Mesenchymal stem cell (in vitro differentiated cells and primary cell): ENCODE data around the gene POLR3B.

Experiments
- DNase-seq: peaks from one replicate; pipeline ENCODE4 v3.0.0-alpha.2; 2013
- H2AFZ ChIP-seq: one replicate; pipeline ENCODE4 v1.6.1; 2013; ENCODE audit warnings: low read depth, mild to moderate bottlenecking, control low read depth, inconsistent platforms, low read length, moderate library complexity
- H2AK5ac ChIP-seq: 2 replicates; pipeline ENCODE4 v1.6.1; 2013; ENCODE audit warnings: low read length, moderate library complexity, mild to moderate bottlenecking, inconsistent platforms; ENCODE audit not compliant: severe bottlenecking
- H2BK120ac ChIP-seq: one replicate; pipeline ENCODE4 v1.6.1; 2013; ENCODE audit warnings: low read depth, mild to moderate bottlenecking, inconsistent platforms, low read length, moderate library complexity
- H2BK12ac ChIP-seq, 2 experiments: one replicate each; pipeline ENCODE4 v1.6.1; 2013; ENCODE audit warnings: inconsistent platforms in 2 of 2, low read length in 2 of 2, mild to moderate bottlenecking in 2 of 2, moderate library complexity in 2 of 2, control low read depth in 1 of 2
- H2BK15ac ChIP-seq: one replicate; pipeline ENCODE4 v1.6.1; 2013; ENCODE audit warnings: mild to moderate bottlenecking, low read depth, inconsistent platforms; ENCODE audit not compliant: poor library complexity, severe bottlenecking
- H2BK5ac ChIP-seq: 2 replicates; pipeline ENCODE4 v1.6.1; 2013; ENCODE audit warnings: low read depth, mild to moderate bottlenecking, low read length, control low read depth, inconsistent platforms; ENCODE audit not compliant: poor library complexity, severe bottlenecking
- H3K14ac ChIP-seq, 2 experiments: one replicate each; pipeline ENCODE4 v1.6.1; 2013; ENCODE audit warnings: inconsistent platforms in 2 of 2, low read length in 2 of 2, control low read depth in 1 of 2, mild to moderate bottlenecking in 1 of 2, moderate library complexity in 1 of 2
- H3K18ac ChIP-seq, 2 experiments: one replicate each; pipeline ENCODE4 v1.6.1; 2013; ENCODE audit warnings: inconsistent platforms in 2 of 2, low read length in 2 of 2, control low read depth in 1 of 2, low read depth in 1 of 2, mild to moderate bottlenecking in 1 of 2
- H3K23ac ChIP-seq, 2 experiments: one replicate each; pipeline ENCODE4 v1.6.1; 2013; ENCODE audit warnings: inconsistent platforms in 2 of 2, low read length in 2 of 2, mild to moderate bottlenecking in 2 of 2, moderate library complexity in 2 of 2, control low read depth in 1 of 2
- H3K27ac ChIP-seq: 2 replicates; pipeline ENCODE4 v1.5.1; 2013; ENCODE audit warnings: mild to moderate bottlenecking, moderate library complexity, low read length, control low read depth, inconsistent platforms; ENCODE audit not compliant: poor library complexity, severe bottlenecking
- H3K27me3 ChIP-seq, 2 experiments: 2 replicates each; pipeline versions ENCODE4 v1.6.1 to v1.7.0; 2013; ENCODE audit warnings: low read length in 2 of 2, mild to moderate bottlenecking in 2 of 2, moderate library complexity in 2 of 2, control low read depth in 1 of 2, inconsistent platforms in 1 of 2; ENCODE audit not compliant: control insufficient read depth in 1 of 2, insufficient read depth in 1 of 2
- H3K36me3 ChIP-seq, 2 experiments: 2 replicates each; pipeline versions ENCODE4 v1.6.1 to v1.7.0; 2013; ENCODE audit warnings: low read length in 2 of 2, control low read depth in 1 of 2, inconsistent platforms in 1 of 2, low read depth in 1 of 2, mild to moderate bottlenecking in 1 of 2; ENCODE audit not compliant: insufficient read depth in 2 of 2, control insufficient read depth in 1 of 2
- H3K4ac ChIP-seq, 2 experiments: one replicate each; pipeline ENCODE4 v1.6.1; 2013; ENCODE audit warnings: inconsistent platforms in 2 of 2, low read length in 2 of 2, mild to moderate bottlenecking in 2 of 2, moderate library complexity in 2 of 2, control low read depth in 1 of 2, low read depth in 1 of 2
- H3K4me1 ChIP-seq: 2 replicates; pipeline ENCODE4 v1.6.1; 2013; ENCODE audit warnings: low read depth, low read length, control low read depth; ENCODE audit not compliant: control insufficient read depth, insufficient read depth
- H3K4me2 ChIP-seq: 2 replicates; pipeline ENCODE4 v1.6.1; 2013; ENCODE audit warnings: low read length, mild to moderate bottlenecking, inconsistent platforms; ENCODE audit not compliant: poor library complexity, severe bottlenecking
- H3K4me3 ChIP-seq, 2 experiments: 2 replicates each; pipeline versions ENCODE4 v1.5.1 to v1.7.0; 2013; ENCODE audit warnings: low read length in 2 of 2, mild to moderate bottlenecking in 2 of 2, control low read depth in 1 of 2, low read depth in 1 of 2; ENCODE audit not compliant: insufficient read depth in 1 of 2
- H3K79me1 ChIP-seq: replicated peaks from 2 replicates; pipeline ENCODE4 v1.6.1; 2013; ENCODE audit warnings: mild to moderate bottlenecking, control low read depth, low read length, inconsistent platforms; ENCODE audit not compliant: poor library complexity, severe bottlenecking
- H3K9ac ChIP-seq: 2 replicates; pipeline ENCODE4 v1.7.0; 2013; ENCODE audit warnings: mild to moderate bottlenecking, low read length, moderate library complexity
- H3K9me3 ChIP-seq: 2 replicates; pipeline ENCODE4 v1.7.0; 2013; ENCODE audit warnings: mild to moderate bottlenecking, low read length; ENCODE audit not compliant: control insufficient read depth
- H4K8ac ChIP-seq: one replicate; pipeline ENCODE4 v1.6.1; 2013; ENCODE audit warnings: inconsistent platforms, mild to moderate bottlenecking, low read length, moderate library complexity
- H4K91ac ChIP-seq: one replicate; pipeline ENCODE4 v1.6.1; 2013; ENCODE audit warnings: mild to moderate bottlenecking, low read length, inconsistent platforms
- WGBS: methylation state at CpG from one replicate; pipeline ENCODE4 v1.1.7; 2013; ENCODE audit warnings: mixed read lengths; 5-methylcytosine and 5-hydroxymethylcytosine counted together

POLR3B gene

DNA sequence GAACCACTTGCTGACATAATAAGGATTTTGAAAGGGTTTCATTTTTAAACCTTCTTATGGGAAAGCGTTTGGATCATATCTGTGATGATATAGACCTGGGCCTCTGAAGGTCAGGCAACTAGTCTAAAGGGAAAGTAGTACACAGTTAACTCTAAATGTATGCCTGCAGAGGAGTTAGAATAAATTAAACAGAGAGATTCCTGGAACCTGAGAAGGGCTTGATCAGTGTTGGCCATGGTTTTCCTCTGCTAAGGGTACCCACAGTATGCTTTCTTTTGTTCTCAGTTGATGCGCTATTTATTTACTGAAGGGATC is 14.4 kb upstream of the POLR3B start:
- Histone ChIP-seq H3K9me3 (no peaks in the 10 kb centered on the region), H3K27ac (no peak overlapping the region), H3K4me3 (peak overlapping the region in 1 of 2 experiments; percentile 60), H2AK5ac (no peak overlapping the region), H2AFZ (no peak overlapping the region), H3K14ac (no peak overlapping the region), H4K91ac (no peak overlapping the region), H3K36me3 (peaks cover 7 to 13% of the 10 kb centered on the region in 2 experiments), H2BK5ac (no peak overlapping the region), H3K9ac (peak overlapping the region; percentile 84), H2BK12ac (no peak overlapping the region), H2BK120ac (no peak overlapping the region), H3K18ac (no peak overlapping the region), H3K23ac (no peak overlapping the region), H3K4me2 (no peak overlapping the region), H4K8ac (no peak overlapping the region), H3K4me1 (peaks cover 1% of the 10 kb centered on the region), H3K4ac (no peak overlapping the region), H3K79me1 (no peaks in the 10 kb centered on the region), H3K27me3 (no peaks in the 10 kb centered on the region), H2BK15ac (no peak overlapping the region)
- WGBS, result 82% methylated on average over 1 of the region's 2 CpGs
- DNase-seq, result no peak

DNA sequence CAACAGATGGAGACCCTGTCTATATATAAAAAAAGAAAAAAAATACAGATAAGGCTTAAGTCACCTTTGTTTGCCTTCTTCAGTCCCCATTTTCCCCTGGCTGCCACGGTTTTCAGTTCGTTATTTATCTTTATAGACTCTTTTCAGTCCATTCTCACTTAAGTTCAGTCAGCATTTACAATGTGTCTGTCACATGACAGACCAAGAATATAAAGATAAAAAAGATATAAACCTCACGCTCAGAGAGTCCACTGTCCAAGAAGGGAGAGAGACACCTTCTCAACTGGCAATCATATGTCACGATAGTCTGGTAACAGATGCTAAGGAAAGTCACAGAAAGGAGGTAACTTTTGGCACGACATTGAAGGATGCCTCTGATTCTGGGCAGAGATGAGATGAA is 13.4 kb upstream of the POLR3B start:
- no peak for DNase-seq
- Histone ChIP-seq H2BK120ac (no peak overlapping the region), H4K8ac (no peak overlapping the region), H2AK5ac (no peak overlapping the region), H3K4me2 (no peak overlapping the region), H4K91ac (no peak overlapping the region), H3K18ac (no peak overlapping the region), H3K27ac (no peak overlapping the region), H2BK12ac (no peak overlapping the region), H2BK5ac (no peak overlapping the region), H3K4ac (no peak overlapping the region), H3K4me1 (peaks cover 1% of the 10 kb centered on the region), H2AFZ (no peak overlapping the region), H3K14ac (no peak overlapping the region), H3K4me3 (no peak overlapping the region), H3K27me3 (no peaks in the 10 kb centered on the region), H3K79me1 (no peaks in the 10 kb centered on the region), H2BK15ac (no peak overlapping the region), H3K9me3 (no peaks in the 10 kb centered on the region), H3K9ac (no peak overlapping the region), H3K23ac (no peak overlapping the region), H3K36me3 (peaks cover 7 to 13% of the 10 kb centered on the region in 2 experiments)
- WGBS, result 93% methylated on average over 5 of the region's 5 CpGs

- H2AFZ ChIP-seq, result no peak overlapping the region
These were observed 11.8 kb upstream of the POLR3B start for GRCh38 chr12:106345746-106346145.

GRCh38 chr12:106348411-106348810 is 9.1 kb upstream of the POLR3B start:
- H3K9ac ChIP-seq, result no peak overlapping the region
- no peak overlapping the region for H3K4me3 ChIP-seq
- no peak overlapping the region for H4K8ac ChIP-seq
- H2AFZ ChIP-seq, result no peak overlapping the region
- H2BK5ac ChIP-seq, result no peak overlapping the region
- H4K91ac ChIP-seq, result no peak overlapping the region
- H3K4me1 ChIP-seq, result no peaks in the 10 kb centered on the region
- no peak overlapping the region for H3K4me2 ChIP-seq
- no CpG with 5 or more reads among the region's 4 CpGs for WGBS
- no peaks in the 10 kb centered on the region for H3K9me3 ChIP-seq
- H3K36me3 ChIP-seq, result peaks cover 3 to 13% of the 10 kb centered on the region in 2 experiments
- no peak overlapping the region for H2AK5ac ChIP-seq
- no peak for DNase-seq
- H3K4ac ChIP-seq, result no peak overlapping the region
- H3K79me1 ChIP-seq, result no peaks in the 10 kb centered on the region
- no peak overlapping the region for H3K27ac ChIP-seq
- H2BK120ac ChIP-seq, result no peak overlapping the region
- no peak overlapping the region for H2BK15ac ChIP-seq
- no peak overlapping the region for H3K23ac ChIP-seq
- H3K14ac ChIP-seq, result no peak overlapping the region
- no peak overlapping the region for H3K18ac ChIP-seq
- H2BK12ac ChIP-seq, result no peak overlapping the region
- H3K27me3 ChIP-seq, result peaks cover 0 to 10% of the 10 kb centered on the region in 2 experiments

More at GRCh38 chr12:106345746-106346145, 11.8 kb upstream of the POLR3B start:
- H3K27ac ChIP-seq, result no peak overlapping the region
- no peaks in the 10 kb centered on the region for H3K79me1 ChIP-seq
- no peak overlapping the region for H3K4ac ChIP-seq
- no peak overlapping the region for H3K14ac ChIP-seq
- H2AK5ac ChIP-seq, result no peak overlapping the region
- no peak overlapping the region for H2BK120ac ChIP-seq
- no peak overlapping the region for H2BK12ac ChIP-seq
- H3K27me3 ChIP-seq, result peaks cover 0 to 3% of the 10 kb centered on the region in 2 experiments
- peaks cover 7 to 13% of the 10 kb centered on the region in 2 experiments for H3K36me3 ChIP-seq
- no peak overlapping the region for H4K91ac ChIP-seq
- no peak overlapping the region for H2BK5ac ChIP-seq
- H3K4me2 ChIP-seq, result no peak overlapping the region
- no peaks in the 10 kb centered on the region for H3K9me3 ChIP-seq
- no peak overlapping the region for H3K4me3 ChIP-seq
- no peak overlapping the region for H3K18ac ChIP-seq
- WGBS, result 42% methylated on average over 5 of the region's 5 CpGs
- DNase-seq, result peak; percentile 83
- no peak overlapping the region for H3K23ac ChIP-seq
- no peak overlapping the region for H3K9ac ChIP-seq
- peaks cover 1% of the 10 kb centered on the region for H3K4me1 ChIP-seq
- no peak overlapping the region for H2BK15ac ChIP-seq
- no peak overlapping the region for H4K8ac ChIP-seq
